Endometrial microvascular endothelial cells (primary cell): ENCODE data around the gene ZDHHC20. TPM values are rescaled to one million over a fixed set of nuclear protein-coding genes. Genes with fewer than 3 reads are reported as not detected.

Experiments used
- in situ Hi-C: cut with HindIII; loops from 2 replicates; pipeline ENCODE4 v1.10.0; 2017; ENCODE audit warnings: low sequenced_read_pairs, low pct_unique_long_range_greater_than_20kb; ENCODE audit errors: inconsistent ontology term
- total RNA-seq: library from RNA; depleted of rRNA; stranded (reverse); fragments of >200 nt; gene quantifications from one replicate; pipeline ENCODE4 v1.2.3, GENCODE V29; 2015; ENCODE audit errors: inconsistent ontology term

Gene ZDHHC20
- total RNA-seq, 1 donor from 2014 or later = 78.5 TPM

DNA sequence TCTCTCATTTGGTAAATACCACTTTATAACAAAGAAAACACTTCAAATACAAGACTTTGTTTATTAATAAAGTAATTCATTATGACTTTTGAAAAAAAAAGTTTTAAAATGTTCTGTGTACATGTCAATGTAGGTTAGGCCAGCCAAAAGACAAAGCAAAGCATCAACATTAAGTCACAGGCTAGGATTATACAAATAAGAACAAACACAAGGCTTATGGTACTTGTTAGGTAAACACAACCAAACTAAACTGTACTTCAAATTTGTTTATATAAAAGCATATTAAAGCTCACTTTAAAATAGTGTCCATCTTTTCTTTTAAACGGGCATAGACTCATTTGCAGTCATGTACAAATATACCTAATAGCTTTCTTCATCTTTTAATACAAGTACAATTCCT, 86.6 kb downstream of the ZDHHC20 start:
- in situ Hi-C loops = no loop called here

DNA sequence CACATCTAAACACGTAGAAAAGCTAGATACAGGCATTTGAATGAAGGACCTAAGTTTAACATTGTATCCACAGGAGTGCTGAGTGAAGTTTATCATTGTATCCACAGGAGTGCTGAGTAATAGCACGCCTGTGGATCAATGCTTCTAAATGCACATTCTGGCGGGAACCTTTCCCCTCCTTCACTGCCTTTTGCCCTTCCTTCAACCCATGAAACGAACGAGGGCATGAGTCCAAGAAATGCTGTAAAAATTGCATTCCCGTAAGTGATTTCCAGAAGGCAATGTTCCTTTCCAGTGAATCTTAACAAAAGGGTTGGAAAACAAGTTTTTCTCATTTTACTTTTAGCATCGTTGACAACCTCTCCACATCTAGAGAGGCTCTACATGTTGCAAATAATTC, 88.1 kb downstream of the ZDHHC20 start:
- in situ Hi-C loops = no loop called here

GRCh38 chr13:21365574-21365973, 93.5 kb downstream of the ZDHHC20 start:
- in situ Hi-C loops = no loop called here

- in situ Hi-C loops = no loop called here
Measured at GRCh38 chr13:21364916-21365315, 94.2 kb downstream of the ZDHHC20 start.

DNA sequence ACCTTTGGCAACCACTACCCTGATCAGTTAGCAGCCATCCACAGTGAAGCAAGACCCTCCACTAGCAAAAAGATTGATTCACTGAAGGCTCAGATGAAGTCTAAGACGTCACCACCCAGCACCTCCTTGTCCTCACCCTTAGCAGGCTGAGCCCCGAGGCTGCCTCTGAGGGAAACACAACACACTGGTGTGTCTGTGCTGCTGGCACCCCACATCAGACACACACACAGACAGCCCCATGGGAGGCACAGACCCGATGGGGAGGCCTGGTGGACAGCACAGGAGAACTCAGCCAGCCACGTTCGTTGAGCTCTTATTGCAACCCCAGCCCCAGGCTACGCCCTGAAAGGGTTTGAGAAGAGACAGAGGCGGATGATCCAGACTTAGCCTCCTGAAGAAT, 94.7 kb downstream of the ZDHHC20 start:
- in situ Hi-C loops = no loop called here

DNA sequence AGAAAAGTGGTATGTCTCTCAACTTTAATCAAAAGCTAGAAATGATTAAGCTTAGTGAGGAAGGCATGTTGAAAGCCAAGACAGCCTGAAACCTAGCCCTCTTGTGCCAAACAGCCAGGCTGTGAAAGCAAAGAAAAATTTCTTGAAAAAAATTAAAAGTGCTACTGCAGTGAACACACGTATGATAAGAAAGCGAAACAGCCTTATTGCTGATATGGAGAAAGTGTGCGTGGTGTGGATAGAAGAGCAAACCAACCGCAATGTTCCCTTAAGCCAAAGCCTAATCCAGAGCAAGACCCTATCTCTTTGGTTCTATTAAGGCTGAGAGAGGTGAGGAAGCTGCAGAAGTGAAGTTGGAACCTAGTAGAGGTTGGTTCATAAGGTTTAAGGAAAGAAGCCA, 96.4 kb downstream of the ZDHHC20 start:
- in situ Hi-C loops = no loop called here

GRCh38 chr13:21361706-21362105, 97.4 kb downstream of the ZDHHC20 start:
- in situ Hi-C loops = no loop called here

DNA sequence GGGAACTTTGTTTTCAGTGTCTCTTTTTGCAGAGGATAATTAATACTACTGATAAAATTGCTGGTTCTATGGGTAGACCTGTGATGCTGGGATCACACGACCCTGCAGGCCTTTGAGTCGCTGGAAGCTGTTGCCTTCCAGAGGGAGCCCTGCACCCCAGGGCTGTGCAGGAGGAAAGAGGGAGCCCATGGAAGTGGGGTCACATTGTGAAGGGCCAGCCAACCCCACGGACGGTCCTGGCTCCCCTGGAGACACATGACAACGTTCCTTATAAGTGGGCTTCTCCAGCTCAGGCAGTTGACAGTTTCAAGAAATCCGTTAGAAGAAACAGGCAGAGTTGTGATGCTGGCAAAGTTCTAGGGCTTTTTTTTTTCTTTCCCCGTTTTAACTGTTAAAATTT, 98.0 kb downstream of the ZDHHC20 start:
- in situ Hi-C loops = no loop called here

DNA sequence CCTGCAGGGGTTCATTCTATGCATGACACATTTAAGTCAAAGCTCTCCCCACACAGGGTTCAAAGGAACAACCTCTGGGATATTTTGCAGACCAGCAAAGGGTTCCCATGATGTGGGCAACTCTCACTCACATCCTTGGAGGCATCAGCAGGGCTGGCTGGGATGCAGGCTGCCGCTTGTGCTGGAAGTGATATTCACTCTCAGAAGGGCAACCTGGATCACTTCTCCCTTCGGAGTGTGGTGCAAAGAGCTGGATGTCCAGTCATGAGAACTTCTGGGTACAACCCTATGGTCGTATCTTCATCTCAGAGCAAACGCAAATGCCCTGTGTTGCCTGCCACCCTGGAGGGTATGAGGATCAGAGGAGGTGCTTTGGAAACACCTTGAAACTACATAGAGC, 98.6 kb downstream of the ZDHHC20 start:
- in situ Hi-C loops = no loop called here

DNA sequence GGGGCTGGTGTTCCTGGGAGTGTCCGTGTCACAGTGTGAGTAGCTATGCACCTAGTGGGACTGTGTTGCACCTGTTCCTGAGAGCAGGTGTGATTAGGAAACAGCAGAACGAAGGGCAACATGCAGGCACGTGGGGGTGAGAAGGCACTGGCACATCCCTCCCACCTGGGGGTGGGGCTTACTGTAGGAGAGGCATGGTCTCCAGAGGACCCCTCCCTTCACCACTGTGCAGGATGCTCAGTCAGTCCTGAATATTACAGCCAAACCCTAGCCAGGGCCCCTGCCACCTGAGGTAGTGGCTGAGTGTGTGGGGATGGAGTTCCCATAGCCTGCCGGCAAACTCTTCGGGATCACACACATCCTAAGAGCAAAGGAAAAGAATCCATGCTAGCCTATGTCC, 99.2 kb downstream of the ZDHHC20 start:
- in situ Hi-C loops = no loop called here

DNA sequence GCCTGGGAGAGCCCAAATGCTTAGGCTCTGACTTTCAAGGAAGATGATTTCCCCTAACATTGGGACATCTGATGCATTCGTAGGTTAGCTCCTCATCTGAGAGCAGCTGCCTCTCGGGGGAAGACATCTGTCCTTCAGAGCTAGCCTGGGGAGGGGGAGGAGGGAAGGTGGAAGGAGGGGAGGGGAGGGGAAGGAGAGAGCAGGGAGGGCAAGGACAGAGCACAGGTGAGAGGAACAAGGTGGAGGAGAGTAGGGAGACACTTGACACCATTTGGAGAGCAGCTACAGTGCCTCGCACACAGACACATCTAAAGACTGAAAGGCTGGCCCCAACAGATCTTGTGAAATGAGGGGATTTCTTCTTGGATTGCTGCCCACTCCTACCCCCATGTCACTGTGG, 103.8 kb downstream of the ZDHHC20 start:
- in situ Hi-C loops = no loop called here

GRCh38 chr13:21354721-21355120, 104.4 kb downstream of the ZDHHC20 start:
- in situ Hi-C loops = no loop called here

- in situ Hi-C loops = no loop called here
Measured at GRCh38 chr13:21348488-21349120, 110.5 kb downstream of the ZDHHC20 start.

GRCh38 chr13:21347753-21348318, 111.3 kb downstream of the ZDHHC20 start:
- in situ Hi-C loops = no loop called here

DNA sequence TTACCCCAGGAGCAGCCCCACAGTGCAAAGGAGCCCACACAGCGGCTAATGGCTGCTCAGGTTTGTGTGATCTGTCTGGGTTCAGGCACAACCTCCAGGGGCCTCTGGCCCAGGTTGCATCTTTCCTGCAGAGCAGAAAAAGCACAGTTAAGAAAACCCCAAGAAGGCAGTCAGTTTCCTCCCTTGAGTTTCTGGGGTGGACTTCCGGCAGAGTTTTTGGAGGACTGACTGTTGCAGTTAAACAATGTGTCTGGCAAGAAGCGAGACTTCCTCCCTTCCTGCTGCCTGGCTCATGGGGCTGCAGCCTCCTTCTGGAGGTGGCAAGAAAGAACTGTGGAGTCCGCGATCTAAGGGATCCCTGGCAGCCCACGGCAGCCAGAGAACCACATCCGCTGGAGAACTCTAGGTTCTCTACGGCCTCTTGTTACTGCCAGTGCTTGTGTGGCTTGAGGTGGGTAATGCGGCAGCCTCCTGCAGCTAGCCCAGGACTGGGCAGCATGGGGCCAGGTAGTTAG, 114.4 kb downstream of the ZDHHC20 start:
- in situ Hi-C loops = no loop called here

GRCh38 chr13:21343659-21344058, 115.4 kb downstream of the ZDHHC20 start:
- in situ Hi-C loops = no loop called here

DNA sequence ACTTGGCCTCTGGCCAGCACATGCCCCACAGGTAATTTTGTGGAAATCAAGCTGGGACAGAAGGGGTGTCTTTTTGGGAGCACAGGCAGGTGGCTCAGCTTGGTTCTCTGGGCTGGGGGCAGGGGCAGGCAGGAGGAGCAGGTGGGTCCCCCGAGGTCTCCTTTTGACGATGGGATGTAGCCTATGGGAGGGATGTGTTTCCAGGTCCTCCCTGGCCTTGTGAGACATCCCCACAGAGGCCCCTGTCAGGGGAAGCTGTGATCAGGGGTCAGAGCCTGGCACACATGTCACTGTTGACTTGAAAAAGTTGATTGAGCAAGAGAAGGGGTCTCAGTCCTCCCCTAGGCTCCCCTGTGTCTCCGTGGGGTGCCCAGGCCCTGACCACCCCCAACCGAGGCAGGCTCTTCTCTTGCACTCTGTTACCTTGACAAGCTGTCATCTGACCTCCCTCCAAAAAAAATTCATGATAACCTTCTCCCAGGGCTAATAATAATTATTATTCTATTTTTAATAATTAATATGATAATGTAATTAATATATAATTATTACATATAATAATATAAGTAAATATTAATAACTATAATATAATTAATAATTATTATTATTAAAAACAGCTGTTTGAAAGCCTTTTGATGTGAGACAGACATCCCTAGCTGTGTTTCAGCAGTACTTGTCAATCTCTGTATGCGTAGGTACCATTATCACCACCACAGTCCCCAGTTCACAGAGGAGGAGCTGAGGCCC, 116.2 kb downstream of the ZDHHC20 start:
- in situ Hi-C loops = no loop called here

GRCh38 chr13:21341637-21342422, 117.3 kb downstream of the ZDHHC20 start:
- in situ Hi-C loops = no loop called here

GRCh38 chr13:21338639-21339278, 120.3 kb downstream of the ZDHHC20 start:
- in situ Hi-C loops = no loop called here
